Right lobe of liver (tissue), 4 donors: ENCODE results near the gene LZTR1.

ENCODE experiments used
- CTCF ChIP-seq, 4 donors: fragments of 200-600 bp in 3 of 4; fragments of 450-650 bp in 1 of 4; IDR thresholded peaks; one replicate each; pipeline versions ENCODE4 v1.5.1 to v1.8.0; 2016 to 2022; ENCODE audit warnings: antibody characterized with exemption in 4 of 4, mild to moderate bottlenecking in 2 of 4
- POLR2A ChIP-seq: fragments of 450-650 bp; IDR thresholded peaks from one replicate; pipeline ENCODE4 v1.6.1; 2017; ENCODE audit warnings: antibody characterized with exemption, mild to moderate bottlenecking
- donor health status: DM: no; HTN: no; CAD: no.
- donor health status: DM: no; HTN: no; CAD: no.
- donor health status: DM: no; HTN: yes; CAD: no.

- no peak for TF ChIP-seq POLR2A
- TF ChIP-seq CTCF (IDR thresholded peaks at IDR 0.05) = no peak
Observed at GRCh38 chr22:21030621-21031544, 48.8 kb downstream of the LZTR1 start.
